Stimulated activated CD8-positive, alpha-beta memory T cell treated with anti-CD3 and anti-CD28 coated beads, Interleukin-4, amount 100 ng/mL, for 4 hours (primary cell): ENCODE results near the gene ALDH1A3.

Source experiments
- DNase-seq, 2 donors: peaks; one replicate each; pipeline ENCODE4 v3.0.0-alpha.2; 2020; ENCODE audit warnings: low read depth in 2 of 2, low spot score in 1 of 2

Gene ALDH1A3

DNA sequence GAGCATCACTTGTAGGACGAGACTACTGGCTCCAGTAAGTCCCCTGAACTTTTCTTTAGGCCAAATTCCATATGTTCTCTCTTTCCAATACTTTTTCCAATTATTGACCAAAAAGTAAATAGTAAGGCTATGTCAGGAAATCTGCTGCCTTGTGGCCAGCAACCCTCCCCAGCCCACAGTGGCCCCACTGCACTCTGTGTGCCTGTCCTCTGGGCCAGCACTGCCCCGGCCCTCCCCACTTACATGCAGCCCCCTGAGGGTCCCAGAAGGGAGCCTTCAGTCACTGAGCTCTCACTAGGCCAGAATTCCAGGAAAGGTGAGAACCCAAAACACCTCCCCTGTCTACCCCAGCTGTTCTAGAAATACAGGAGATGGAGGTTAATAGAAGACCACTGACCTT lies 21.3 kb upstream of the ALDH1A3 start:
- no peak for DNase-seq

DNA sequence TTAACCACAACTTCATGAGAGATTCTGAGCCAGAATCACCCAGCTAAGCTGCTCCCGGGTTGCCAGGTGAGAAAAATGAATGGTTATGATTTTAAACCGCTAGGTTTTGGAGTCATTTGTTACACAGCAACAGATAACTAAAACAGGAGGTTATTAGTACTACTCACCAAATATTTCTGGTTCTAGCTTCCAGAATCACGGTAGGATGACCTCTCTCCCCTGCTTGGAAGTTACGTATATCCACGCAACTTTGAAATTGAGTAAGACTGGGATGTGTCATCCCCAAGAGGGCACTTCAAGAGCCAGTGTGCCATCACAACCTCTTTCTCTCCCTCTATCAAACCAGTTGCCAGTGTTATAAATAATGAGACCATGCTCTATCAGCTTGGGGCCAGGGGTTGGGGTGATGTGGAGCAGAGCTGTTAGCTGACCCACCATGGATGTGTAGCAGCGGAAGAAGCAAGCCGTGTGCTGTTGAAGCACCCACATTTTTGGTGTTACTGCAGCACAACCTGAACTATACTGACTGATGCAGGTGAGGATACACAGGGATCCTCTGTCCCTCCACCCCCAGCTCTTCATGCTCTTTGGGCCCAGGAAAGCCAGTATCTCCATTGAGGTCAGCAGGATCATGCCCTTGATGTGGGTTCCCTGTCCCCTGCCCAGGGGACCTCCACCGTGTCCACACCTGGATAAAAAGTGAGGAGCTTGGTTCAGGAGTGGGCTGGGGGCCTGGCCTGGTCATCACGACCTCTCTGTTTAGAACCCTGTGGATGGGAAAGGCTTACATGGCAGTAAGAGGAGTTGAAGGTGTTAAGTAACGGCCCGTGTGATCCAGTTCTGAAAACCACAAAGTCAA lies 19.4 kb upstream of the ALDH1A3 start:
- DNase-seq: no peak

DNA sequence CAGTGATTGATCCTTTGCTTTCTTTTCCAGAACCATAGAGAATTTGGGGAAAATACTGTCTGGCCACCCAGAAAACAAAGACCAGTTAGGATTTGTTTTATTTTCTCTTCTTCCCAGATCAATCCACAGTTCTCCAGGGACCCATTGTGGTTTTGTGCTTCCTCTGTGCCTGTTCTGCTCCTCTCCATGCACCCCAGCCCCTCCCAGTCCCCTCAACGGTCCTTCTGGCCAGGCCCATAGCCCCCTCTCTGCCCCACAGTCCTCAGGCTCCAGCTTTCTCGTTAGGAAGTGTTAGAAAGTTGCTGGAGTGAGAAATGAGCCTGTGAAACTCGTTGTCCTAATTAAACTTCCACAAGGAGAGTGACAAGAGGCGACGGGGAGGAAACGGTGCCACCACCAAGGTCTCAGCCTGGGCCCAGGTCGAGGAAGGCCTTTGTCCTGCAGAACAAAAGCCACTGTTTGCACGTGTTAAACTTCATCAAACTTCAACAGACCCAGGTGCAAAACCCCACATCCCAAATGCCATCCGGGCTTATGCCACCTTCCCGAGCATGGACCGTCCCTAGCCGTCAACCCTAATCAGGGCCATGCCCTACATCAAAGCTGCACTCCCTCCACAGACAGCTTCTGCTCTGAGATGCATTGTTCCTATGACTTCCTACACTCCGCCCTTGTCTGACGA lies 18.7 kb upstream of the ALDH1A3 start:
- DNase-seq: no peak

DNA sequence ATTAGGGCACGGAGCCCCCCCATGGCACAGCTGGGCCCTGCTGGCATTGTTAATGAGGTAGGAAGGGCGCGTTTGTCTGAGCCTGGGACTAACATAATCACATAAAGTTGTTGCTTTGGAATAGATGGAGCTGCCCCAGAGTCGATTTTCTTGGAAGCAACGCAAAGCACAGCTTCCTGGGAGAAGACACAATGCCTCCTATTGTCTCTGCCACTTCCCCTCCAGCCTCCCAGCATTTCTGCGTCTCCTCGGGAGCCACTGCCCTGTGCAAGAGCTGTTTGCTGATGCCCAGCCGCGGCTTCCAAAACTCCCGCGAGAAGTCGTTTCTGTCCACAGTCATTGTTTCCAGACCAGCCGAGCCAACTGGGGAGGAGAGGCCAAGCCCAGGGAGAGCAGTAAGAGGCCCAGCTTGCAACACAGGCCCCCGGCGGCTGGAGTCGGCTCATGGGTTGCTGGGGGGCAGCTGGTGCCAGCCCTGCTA lies 18.1 kb upstream of the ALDH1A3 start:
- no peak for DNase-seq

DNA sequence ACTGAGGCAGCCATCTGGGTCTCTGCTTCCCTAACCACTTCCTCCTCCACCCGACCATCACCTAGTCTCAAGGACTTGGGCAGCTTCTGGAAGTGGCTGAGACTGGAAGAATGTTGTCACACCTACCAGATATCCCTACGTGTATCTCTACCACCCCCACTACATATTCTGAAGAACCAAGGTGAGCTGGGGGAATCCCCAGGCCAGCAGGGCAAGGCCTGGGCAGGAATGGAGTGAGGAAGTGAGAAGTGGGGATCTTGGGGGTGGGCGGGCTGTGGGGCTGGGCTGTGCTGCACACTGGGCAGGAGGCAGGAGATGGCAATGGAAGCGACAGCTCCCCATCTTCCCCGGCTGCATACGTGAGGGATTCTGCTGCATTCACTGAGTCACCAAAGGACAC lies 17.5 kb upstream of the ALDH1A3 start:
- no peak for DNase-seq

DNA sequence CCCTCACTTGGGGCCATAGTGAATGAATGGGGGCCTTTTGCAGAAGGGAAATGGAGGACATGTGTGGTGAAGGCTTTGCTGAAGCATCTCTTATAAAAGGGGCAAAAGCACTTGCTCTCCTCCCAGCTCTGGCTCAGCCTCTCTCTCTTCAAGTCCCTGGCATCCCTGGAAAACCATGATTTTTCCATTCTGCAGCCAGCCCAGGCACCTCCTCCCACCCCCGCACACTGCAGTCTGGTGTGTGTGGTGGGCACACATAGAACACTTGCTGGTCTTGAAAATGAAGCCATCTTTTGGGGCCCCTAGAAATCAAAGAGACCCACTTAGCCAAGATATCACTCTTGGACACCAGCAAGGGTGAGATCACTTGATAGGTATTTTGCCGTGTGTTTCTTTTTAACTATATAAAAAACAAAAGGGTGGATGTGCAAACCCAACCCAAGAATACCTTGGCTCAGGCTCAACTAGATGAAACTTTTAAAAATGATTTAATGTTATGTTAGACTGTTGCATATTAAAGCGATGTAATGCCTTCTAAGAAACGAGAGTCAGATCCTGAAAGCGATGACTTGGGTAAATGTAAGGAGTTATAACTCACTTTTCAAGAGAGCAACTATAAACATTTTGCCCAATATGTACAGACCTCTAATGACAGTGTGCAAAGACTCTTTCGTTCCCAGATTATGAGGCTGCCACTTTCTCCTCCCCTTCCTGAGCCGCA lies 16.4 kb upstream of the ALDH1A3 start:
- no peak for DNase-seq

DNA sequence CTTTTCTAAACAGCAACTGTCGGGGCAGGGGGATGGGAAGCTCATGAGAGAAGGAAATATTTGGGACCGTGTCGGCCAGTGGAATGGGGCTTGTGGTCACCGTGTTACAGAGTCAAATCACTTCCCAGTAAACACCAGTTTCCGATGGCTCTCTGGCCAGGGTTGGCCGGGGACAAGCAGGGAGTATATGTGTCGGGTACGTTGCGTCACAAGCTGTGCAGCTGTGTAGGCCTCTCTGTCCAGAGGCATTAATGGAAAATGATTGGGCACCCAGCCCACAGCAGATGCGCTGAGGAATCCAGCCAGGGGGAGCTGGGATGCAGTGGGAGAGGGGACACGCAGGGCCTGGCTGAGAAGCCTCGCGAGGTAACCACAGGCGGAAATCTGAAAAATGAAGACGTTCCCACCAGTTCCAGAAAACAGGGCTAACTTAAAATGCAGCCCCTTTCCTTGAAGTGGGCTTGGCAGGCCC lies 15.8 kb upstream of the ALDH1A3 start:
- no peak for DNase-seq

DNA sequence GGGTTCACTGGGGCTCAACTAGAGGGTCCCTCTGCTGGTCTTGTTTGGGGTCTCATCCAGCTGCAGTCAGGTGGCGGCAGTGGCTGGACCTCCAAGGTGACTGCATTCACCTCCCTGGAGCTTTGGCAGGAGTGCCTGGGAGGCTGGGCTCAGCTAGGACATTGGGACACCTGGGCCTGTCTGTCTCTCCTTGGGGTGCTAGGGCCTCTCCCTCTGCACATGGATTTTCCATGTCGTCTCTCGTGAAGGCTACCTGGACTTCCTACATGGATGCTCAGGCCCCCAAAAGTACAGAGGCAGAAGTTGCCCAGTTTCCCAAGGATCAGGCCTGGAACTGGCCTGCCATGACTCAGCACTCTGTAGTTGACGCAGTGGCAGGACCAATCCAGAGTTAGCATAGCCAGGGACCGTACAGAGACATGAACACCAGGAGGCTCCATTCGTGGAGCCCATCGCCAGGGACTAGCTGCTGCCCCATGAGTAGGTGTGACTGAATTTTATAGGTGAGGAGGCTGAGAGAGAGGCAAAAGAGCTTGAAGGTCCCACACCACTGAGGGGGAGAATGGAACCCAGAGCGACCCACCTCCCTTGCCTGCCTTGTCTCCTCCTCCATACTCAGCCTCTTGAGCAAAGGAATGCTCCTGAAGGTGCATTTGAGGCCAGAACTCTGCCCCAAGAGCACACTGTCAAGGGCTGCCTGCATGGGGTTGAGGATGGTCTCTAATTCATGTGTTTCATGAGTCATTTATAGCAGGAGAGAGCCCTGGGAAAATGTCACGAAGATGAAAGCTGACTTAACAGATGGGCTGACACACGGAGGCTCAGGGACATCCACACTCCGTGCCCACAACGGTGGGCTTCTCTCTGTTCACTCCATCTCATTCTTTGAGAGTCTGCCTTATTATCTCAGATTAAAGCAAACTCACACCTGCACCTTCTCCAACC lies 13.0 kb upstream of the ALDH1A3 start:
- no peak for DNase-seq

DNA sequence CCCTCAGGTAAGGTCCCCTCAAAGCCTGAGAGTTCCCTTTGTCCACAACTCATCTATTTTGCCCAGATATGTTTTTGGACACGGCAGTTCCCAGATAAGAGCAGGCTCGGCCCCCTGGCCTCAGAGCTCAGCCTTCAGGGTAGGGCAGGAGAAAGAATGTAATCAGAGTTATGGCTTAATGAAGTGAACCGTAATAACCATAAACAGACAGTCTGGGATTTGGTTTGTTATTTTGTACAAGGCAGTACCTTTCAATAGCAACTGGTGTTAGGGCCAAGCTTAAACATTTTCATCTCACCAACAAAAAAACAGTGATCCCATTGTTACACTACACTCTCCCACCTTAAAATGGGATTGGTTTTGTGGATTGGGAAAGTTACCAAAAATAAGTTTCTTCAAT lies 12.2 kb upstream of the ALDH1A3 start:
- DNase-seq: no peak

DNA sequence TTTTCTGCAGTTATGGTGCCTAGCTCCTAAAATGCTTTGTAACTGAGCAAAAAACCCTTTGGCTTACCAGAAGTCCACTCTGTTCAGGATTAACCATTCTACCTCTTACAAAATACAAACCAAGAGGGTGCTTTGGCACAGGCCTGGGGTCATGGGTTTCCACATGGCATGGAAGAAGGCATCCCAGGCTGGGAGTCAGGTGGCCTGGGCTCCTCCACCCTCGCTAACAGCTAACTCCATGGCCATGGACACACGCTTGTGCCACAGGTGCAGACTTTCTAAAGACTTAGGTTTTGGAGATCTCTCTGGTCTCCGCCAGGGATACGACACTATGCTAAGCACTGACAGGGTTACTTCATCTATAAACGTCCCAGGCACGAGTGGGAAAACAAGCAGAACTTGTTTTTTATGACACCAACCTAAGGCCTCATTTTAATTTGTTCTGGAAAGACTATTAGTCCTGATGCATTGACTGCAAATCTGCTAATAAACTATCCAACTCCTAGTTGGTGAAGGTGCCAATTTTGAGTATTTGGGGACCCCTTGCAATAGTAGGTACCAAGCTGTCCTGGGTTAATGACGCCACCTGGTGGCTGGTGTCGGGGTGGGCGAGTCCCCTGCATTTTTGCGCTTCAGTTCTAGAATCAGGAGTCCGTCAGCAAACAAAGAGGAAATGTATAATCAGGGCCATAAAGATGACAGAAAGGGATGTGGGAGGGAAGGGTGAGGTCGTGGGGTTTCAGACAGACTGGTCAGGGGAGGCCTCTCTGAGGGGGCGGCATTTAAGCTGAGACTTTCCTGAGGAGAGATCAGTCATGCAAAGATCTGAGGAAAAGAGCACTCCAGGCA lies 10.3 kb upstream of the ALDH1A3 start:
- no peak for DNase-seq

DNA sequence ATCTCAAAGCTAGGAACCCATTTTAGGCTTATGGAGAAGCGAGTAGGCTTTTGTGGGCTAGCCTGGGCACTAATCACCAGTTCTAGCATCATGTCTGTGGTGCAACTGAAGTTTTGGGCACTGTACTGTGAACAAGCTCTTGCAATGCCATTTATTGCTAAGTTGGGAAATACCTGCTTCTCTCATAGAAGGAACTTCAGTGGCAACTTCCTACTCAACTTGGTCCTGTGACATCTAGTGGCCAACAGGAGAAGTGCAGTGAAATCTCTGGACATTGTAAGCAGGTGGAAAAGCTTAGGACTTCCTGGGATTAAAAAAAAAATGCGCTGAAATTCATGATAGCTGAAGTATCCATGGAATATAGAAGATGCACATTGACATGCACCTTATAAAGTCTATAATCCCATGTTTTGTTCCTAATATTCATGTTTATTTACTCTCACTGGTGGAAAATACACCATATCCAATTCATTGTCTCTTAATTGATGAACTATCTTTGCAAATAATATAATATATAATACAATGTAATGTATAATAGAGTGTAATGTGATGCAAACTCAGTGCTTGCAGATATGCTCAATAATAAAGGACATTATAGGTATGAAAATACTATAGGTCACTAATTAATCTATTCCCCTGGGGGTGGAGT lies 6.5 kb upstream of the ALDH1A3 start:
- no peak for DNase-seq

DNA sequence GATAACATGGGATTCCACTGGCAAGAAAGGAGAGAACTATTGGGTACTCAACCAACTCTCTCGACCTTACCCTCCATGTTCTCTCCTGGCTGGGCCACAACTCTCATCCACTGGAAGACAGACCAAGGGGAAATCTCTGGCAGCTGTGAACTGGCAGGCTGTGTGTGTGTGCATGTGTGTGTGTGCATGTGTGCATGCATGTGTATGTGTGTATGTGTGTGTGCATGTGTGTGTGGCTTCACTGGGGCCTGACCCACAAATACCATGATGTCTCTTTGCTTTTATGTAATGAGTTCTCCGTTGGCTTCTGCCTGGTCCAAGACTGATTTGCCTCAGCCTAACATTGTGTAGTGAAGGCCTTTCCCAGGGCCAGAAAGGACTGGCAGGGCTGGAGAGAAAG lies 4.1 kb upstream of the ALDH1A3 start:
- DNase-seq: no peak

DNA sequence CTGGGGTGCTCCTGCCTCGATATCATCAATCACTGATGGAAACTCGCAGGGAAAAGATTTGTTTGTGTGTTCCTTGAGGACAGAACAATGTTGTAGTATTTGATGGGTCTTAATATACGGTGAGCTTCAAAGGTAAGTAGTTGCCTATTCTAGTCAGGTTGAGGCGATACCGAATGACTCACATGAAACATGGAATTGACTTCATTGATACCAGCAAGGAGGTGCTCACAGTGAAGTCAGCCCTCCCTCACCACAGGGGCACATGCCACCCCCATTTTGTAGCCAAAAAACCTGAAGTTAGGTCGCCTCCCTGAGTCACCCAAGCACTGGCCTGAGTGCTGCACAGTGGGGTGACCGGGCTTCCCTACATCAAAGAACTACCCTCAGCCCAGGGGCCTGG lies 3.7 kb upstream of the ALDH1A3 start:
- no peak for DNase-seq

DNA sequence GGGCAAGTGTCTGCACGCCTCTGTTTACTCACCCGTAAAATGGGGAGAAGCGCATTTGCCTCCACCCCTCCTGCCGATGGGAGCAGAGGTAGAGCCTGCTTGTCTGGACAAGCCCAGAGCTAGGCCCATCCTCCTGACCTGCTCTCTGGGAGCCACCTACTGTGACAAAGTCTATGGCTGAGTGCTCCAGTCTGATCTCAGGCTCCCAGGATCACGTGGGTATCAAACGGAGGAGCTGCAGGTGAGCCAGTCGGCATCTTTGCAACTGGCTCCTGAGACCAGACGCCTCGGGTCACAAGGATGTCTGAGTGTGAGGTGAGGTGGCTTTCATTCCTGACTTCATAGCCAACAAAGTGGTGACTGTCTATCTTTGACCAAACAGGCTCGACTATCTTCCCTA lies 2.1 kb upstream of the ALDH1A3 start:
- DNase-seq: no peak

DNA sequence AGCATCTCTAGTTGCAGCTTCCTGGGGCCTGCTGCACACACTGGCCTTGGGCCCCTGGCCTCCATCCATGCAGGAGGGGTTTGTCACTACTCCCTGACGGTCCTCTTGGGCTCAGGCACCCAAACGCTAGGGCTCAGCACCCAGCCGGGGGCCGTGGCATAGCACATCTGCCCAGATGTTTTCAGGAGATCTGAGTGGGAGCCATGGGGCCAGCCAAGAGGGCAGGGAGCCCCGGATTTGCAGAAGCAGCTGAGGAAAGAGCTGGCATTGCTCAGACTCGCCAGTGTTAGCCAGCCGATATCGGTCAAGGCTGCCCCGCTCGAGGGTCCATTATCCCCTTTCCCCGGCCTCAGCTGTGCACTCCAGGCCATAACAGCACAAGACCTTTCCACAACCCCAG lies 1.5 kb upstream of the ALDH1A3 start:
- no peak for DNase-seq

DNA sequence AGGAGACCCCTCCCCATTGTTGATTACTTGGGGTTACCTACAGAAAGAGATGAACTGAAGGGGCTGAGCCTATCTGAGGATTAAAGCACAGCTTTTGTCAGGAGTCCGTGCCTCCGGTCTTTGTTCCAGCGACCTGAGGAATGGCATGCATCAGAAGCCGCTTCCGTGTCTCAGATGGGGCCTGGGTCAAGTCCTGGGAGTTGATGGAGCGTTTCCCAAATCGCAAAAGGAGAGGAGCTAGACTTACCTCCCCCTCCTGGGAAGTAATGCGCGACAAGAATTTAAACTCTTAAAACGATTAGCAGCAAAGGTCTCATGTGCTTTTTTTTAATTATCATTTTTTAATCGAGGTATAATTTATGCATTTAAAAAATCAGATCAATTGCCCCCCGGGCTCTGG lies 983 bp upstream of the ALDH1A3 start:
- DNase-seq: no peak

DNA sequence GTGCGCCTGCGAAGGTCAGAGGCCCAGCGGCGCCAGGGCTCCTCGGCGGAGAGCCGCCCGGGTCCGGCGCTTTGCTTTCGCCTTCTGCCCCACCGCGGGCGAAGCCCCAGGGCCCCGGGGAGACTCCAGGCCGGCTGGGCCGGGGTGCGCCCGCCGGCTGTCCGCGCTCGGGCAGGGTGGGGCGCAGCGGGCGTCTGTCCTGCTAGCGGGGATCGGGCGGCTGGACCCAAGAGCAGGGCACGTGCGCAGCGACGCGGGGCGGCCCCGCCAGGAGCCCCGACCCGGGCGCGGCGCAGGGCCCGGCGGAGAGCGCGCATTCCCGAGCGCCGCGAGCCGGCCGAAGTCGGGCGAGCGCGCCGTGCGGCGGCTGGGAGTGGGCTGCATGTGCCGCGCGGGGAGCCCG lies 569 bp upstream of the ALDH1A3 start:
- DNase-seq: no peak

DNA sequence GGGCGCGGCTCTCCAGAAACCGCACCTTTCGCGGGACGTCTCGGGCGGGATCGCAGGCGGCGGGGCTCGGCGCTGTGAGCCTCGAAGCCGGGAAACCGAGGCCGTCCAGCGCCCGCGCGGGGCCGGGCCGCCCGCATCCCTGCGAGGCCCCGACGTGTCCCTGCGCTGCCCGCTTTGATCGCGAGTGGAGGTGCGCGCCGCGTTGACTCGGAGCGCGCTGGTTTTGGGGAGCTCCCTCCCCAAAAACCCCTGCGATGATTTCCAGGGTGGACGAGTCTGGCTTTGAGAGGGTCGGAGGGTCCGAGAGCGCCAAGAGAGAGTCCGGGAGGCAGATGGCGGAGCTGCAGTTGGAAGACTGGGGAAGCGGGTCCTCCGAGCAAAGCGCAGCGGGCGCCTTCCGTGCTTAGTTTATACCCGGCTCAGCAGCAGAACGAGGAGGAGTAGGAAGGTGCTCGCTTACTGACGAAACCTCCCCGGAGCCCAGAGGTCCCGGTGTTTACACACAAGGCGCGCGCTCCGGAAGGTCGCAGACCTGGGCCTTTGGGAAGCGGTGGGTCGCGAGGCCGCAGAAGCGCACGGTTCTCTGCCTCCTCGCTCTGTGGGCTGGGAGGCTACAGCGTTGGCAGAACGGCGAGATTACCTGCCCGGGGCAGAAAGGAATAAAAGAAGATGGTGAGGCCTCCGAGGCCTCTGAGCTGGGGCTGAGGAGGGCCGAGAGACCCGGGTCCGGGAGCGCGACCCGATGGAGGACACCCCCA lies 687 bp downstream of the ALDH1A3 start:
- no peak for DNase-seq

DNA sequence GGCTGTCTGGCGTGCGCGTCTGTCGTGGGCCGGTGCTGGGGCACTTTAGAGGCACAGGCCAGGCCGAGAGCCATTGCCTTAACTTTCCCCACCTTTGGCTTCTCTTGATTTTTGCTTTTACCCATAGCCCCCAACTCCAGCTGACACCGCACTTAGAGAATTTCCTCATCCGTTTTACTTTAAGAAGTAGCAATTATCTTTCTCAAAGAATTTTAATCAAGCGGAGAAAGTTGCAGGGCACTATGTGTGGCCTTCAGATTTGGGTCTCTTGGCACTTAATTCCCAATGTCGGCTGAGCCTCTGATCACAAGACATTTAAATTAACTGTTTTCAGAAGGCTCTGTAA lies 1.2 kb downstream of the ALDH1A3 start:
- DNase-seq: no peak
